Measurements from ENCODE around the gene ANXA10.
"Not testable (repeated sequence)": the region's sequence is repeated elsewhere in the genome, so short reads cannot be mapped to it uniquely, and the experiment has no call there.

ANXA10 gene

GRCh38 chr4:168096407-168096784, 4.1 kb downstream of the ANXA10 start:
- no peak for DNase-seq (ENCODE audit: low spot score in 2 of 2)
- Histone ChIP-seq H3K27me3 (ENCODE audit: low read depth) (no peaks in the 10 kb centered on the region), H3K36me3 (replicated peaks) (no peaks in the 10 kb centered on the region), H3K4me1 (no peaks in the 10 kb centered on the region), H3K4me3 (no peak overlapping the region), H3K9me3 (no peaks in the 10 kb centered on the region)
- in situ Hi-C loops (cut with MboI; ENCODE audit: low sequenced_read_pairs), result no loop called here

GRCh38 chr4:168097161-168097560, 4.8 kb downstream of the ANXA10 start:
- DNase-seq (ENCODE audit: low spot score in 2 of 2), result no peak
- Histone ChIP-seq H3K4me3 (no peak overlapping the region), H3K27me3 (ENCODE audit: low read depth) (no peaks in the 10 kb centered on the region), H3K36me3 (replicated peaks) (no peaks in the 10 kb centered on the region), H3K9me3 (no peaks in the 10 kb centered on the region), H3K4me1 (no peaks in the 10 kb centered on the region)
- in situ Hi-C loops (cut with MboI; ENCODE audit: low sequenced_read_pairs), result no loop called here

GRCh38 chr4:168098248-168098717, 5.9 kb downstream of the ANXA10 start:
- Histone ChIP-seq H3K4me1 (no peaks in the 10 kb centered on the region), H3K4me3 (no peak overlapping the region), H3K27me3 (ENCODE audit: low read depth) (no peaks in the 10 kb centered on the region), H3K9me3 (no peaks in the 10 kb centered on the region), H3K36me3 (replicated peaks) (no peaks in the 10 kb centered on the region)
- in situ Hi-C loops (cut with MboI; ENCODE audit: low sequenced_read_pairs), result no loop called here
- DNase-seq (ENCODE audit: low spot score in 2 of 2), result no peak

GRCh38 chr4:168099195-168099594, 6.9 kb downstream of the ANXA10 start:
- in situ Hi-C loops (cut with MboI; ENCODE audit: low sequenced_read_pairs), result no loop called here
- no peak for DNase-seq (ENCODE audit: low spot score in 2 of 2)
- no peaks in the 10 kb centered on the region for H3K4me1 ChIP-seq
- no peaks in the 10 kb centered on the region for H3K36me3 ChIP-seq (replicated peaks)
- no peak overlapping the region for H3K4me3 ChIP-seq
- H3K27me3 ChIP-seq (ENCODE audit: low read depth), result no peaks in the 10 kb centered on the region
- no peaks in the 10 kb centered on the region for H3K9me3 ChIP-seq

GRCh38 chr4:168101026-168101425, 8.7 kb downstream of the ANXA10 start:
- Histone ChIP-seq H3K9me3 (no peaks in the 10 kb centered on the region), H3K36me3 (replicated peaks) (no peaks in the 10 kb centered on the region), H3K4me3 (no peak overlapping the region), H3K27me3 (ENCODE audit: low read depth) (no peaks in the 10 kb centered on the region), H3K4me1 (no peaks in the 10 kb centered on the region)
- in situ Hi-C loops (cut with MboI; ENCODE audit: low sequenced_read_pairs), result no loop called here
- no peak for DNase-seq (ENCODE audit: low spot score in 2 of 2)

- no peak for DNase-seq (ENCODE audit: low spot score in 2 of 2)
- Histone ChIP-seq H3K4me3 (no peak overlapping the region), H3K9me3 (no peaks in the 10 kb centered on the region), H3K36me3 (replicated peaks) (no peaks in the 10 kb centered on the region), H3K27me3 (ENCODE audit: low read depth) (no peaks in the 10 kb centered on the region), H3K4me1 (no peaks in the 10 kb centered on the region)
- in situ Hi-C loops (cut with MboI; ENCODE audit: low sequenced_read_pairs), result no loop called here
Observed at GRCh38 chr4:168102403-168102802, 10.1 kb downstream of the ANXA10 start.

- Histone ChIP-seq H3K9me3 (no peaks in the 10 kb centered on the region), H3K36me3 (replicated peaks) (no peaks in the 10 kb centered on the region), H3K4me3 (no peak overlapping the region), H3K4me1 (no peaks in the 10 kb centered on the region), H3K27me3 (ENCODE audit: low read depth) (no peaks in the 10 kb centered on the region)
- no peak for DNase-seq (ENCODE audit: low spot score in 2 of 2)
- in situ Hi-C loops (cut with MboI; ENCODE audit: low sequenced_read_pairs), result no loop called here
Observed at GRCh38 chr4:168109527-168109926, 17.2 kb downstream of the ANXA10 start.

GRCh38 chr4:168113059-168113458, 20.7 kb downstream of the ANXA10 start:
- H3K27me3 ChIP-seq (ENCODE audit: low read depth); H3K4me1 ChIP-seq; H3K4me3 ChIP-seq; DNase-seq (ENCODE audit: low spot score in 2 of 2); H3K36me3 ChIP-seq (replicated peaks); in situ Hi-C loops (cut with MboI; ENCODE audit: low sequenced_read_pairs); H3K9me3 ChIP-seq: not testable (repeated sequence)

GRCh38 chr4:168118116-168118655, 25.8 kb downstream of the ANXA10 start:
- H3K4me1 ChIP-seq, result no peaks in the 10 kb centered on the region
- DNase-seq (ENCODE audit: low spot score in 2 of 2), result no peak
- no peaks in the 10 kb centered on the region for H3K27me3 ChIP-seq (ENCODE audit: low read depth)
- in situ Hi-C loops (cut with MboI; ENCODE audit: low sequenced_read_pairs), result no loop called here
- H3K4me3 ChIP-seq, result no peak overlapping the region
- no peaks in the 10 kb centered on the region for H3K9me3 ChIP-seq
- no peaks in the 10 kb centered on the region for H3K36me3 ChIP-seq (replicated peaks)

- DNase-seq (ENCODE audit: low spot score in 2 of 2), result no peak
- H3K4me3 ChIP-seq, result no peak overlapping the region
- in situ Hi-C loops (cut with MboI; ENCODE audit: low sequenced_read_pairs), result no loop called here
- H3K36me3 ChIP-seq (replicated peaks), result no peaks in the 10 kb centered on the region
- no peaks in the 10 kb centered on the region for H3K27me3 ChIP-seq (ENCODE audit: low read depth)
- no peaks in the 10 kb centered on the region for H3K4me1 ChIP-seq
- H3K9me3 ChIP-seq, result no peaks in the 10 kb centered on the region
Observed at GRCh38 chr4:168119100-168119499, 26.8 kb downstream of the ANXA10 start.

GRCh38 chr4:168119890-168120289, 27.6 kb downstream of the ANXA10 start:
- H3K36me3 ChIP-seq (replicated peaks), result no peaks in the 10 kb centered on the region
- no peak overlapping the region for H3K4me3 ChIP-seq
- no peaks in the 10 kb centered on the region for H3K9me3 ChIP-seq
- no peaks in the 10 kb centered on the region for H3K4me1 ChIP-seq
- in situ Hi-C loops (cut with MboI; ENCODE audit: low sequenced_read_pairs), result no loop called here
- DNase-seq (ENCODE audit: low spot score in 2 of 2), result no peak
- H3K27me3 ChIP-seq (ENCODE audit: low read depth), result no peaks in the 10 kb centered on the region

GRCh38 chr4:168120811-168121210, 28.5 kb downstream of the ANXA10 start:
- no peaks in the 10 kb centered on the region for H3K36me3 ChIP-seq (replicated peaks)
- no peak overlapping the region for H3K4me3 ChIP-seq
- no peaks in the 10 kb centered on the region for H3K4me1 ChIP-seq
- H3K27me3 ChIP-seq (ENCODE audit: low read depth), result no peaks in the 10 kb centered on the region
- H3K9me3 ChIP-seq, result no peaks in the 10 kb centered on the region
- DNase-seq (ENCODE audit: low spot score in 2 of 2), result no peak
- in situ Hi-C loops (cut with MboI; ENCODE audit: low sequenced_read_pairs), result no loop called here

GRCh38 chr4:168124008-168124641, 31.8 kb downstream of the ANXA10 start:
- Histone ChIP-seq H3K9me3 (no peaks in the 10 kb centered on the region), H3K36me3 (replicated peaks) (no peaks in the 10 kb centered on the region), H3K4me3 (no peak overlapping the region), H3K27me3 (ENCODE audit: low read depth) (no peaks in the 10 kb centered on the region), H3K4me1 (peaks cover 6% of the 10 kb centered on the region)
- in situ Hi-C loops (cut with MboI; ENCODE audit: low sequenced_read_pairs), result no loop called here
- no peak for DNase-seq (ENCODE audit: low spot score in 2 of 2)

- in situ Hi-C loops (cut with MboI; ENCODE audit: low sequenced_read_pairs), result no loop called here
- no peak for DNase-seq (ENCODE audit: low spot score in 2 of 2)
- Histone ChIP-seq H3K27me3 (ENCODE audit: low read depth) (no peaks in the 10 kb centered on the region), H3K9me3 (no peaks in the 10 kb centered on the region), H3K36me3 (replicated peaks) (no peaks in the 10 kb centered on the region), H3K4me3 (no peak overlapping the region), H3K4me1 (peaks cover 16% of the 10 kb centered on the region)
Observed at GRCh38 chr4:168126952-168127351, 34.6 kb downstream of the ANXA10 start.

GRCh38 chr4:168128601-168129000, 36.3 kb downstream of the ANXA10 start:
- in situ Hi-C loops (cut with MboI; ENCODE audit: low sequenced_read_pairs), result no loop called here
- no peak overlapping the region for H3K4me3 ChIP-seq
- DNase-seq (ENCODE audit: low spot score in 2 of 2), result peak; percentile 10 to 23
- H3K27me3 ChIP-seq (ENCODE audit: low read depth), result no peaks in the 10 kb centered on the region
- H3K36me3 ChIP-seq (replicated peaks), result no peaks in the 10 kb centered on the region
- no peaks in the 10 kb centered on the region for H3K9me3 ChIP-seq
- H3K4me1 ChIP-seq, result peaks cover 16% of the 10 kb centered on the region
